SK-N-MC (cell line): Measurements from ENCODE around the gene ACOT2.
"Not testable (repeated sequence)": the region's sequence is repeated elsewhere in the genome, so short reads cannot be mapped to it uniquely, and the experiment has no call there.

Experiments
- EZH2 ChIP-seq: fragments of 200-600 bp; sonication (generic); IDR thresholded peaks from one replicate; pipeline ENCODE4 v1.6.1; 2017; ENCODE audit warnings: antibody characterized with exemption
- POLR2AphosphoS5 ChIP-seq: IDR thresholded peaks from 2 replicates; pipeline ENCODE4 v1.6.1; 2012; ENCODE audit warnings: mild to moderate bottlenecking, low read depth, low read length, borderline replicate concordance

DNA sequence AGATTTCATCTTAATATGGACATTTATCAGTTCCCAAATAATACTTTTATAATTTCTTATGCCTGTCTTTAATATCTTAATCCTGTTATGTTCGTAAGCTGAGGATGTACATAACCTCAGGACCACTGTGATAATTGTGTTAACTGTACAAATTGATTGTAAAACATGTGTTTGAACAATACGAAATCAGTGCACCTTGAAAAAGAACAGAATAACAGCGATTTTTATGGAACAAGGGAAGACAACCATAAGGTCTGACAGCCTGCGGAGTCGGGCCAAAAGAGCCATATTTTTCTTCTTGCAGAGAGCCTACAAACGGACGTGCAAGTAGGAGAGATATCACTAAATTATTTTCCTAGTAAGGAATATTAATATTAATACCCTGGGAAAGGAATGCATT lies 6.8 kb upstream of the ACOT2 start:
- not testable (repeated sequence) for TF ChIP-seq POLR2AphosphoS5, EZH2
